ENCODE measurements around the gene PACRG. TPM values are rescaled to one million over a fixed set of nuclear protein-coding genes. Genes with fewer than 3 reads are reported as not detected.

The PACRG gene
- total and polyA plus RNA-seq, 2 donors (not counting 3 experiments of a cell fraction or from before 2014, with no cell fraction given) = 0.08 TPM; not detected in 1

GRCh38 chr6:162685586-162685985 lies 42.2 kb upstream of the PACRG start:
- no peak overlapping the region for H3K4me2 ChIP-seq (ENCODE audit: insufficient read depth, low read length)
- BruUV-seq (replicated peaks) = no TSS peak
- H3K9me1 ChIP-seq (replicated peaks; ENCODE audit: control insufficient read depth, extremely low read depth, insufficient read depth, low read length) = no peaks in the 10 kb centered on the region
- H3K9ac ChIP-seq (replicated peaks; ENCODE audit: extremely low read depth, insufficient read depth, low read length) = no peak overlapping the region
- intact Hi-C loops (cut with micrococcal nuclease) (no loop called here), dilution Hi-C loops (cut with MboI; ENCODE audit: extremely low pct_ligation_motif_present, low sequenced_read_pairs) (no loop called here)
- H3K27me3 ChIP-seq (ENCODE audit: control insufficient read depth in 2 of 2, insufficient read depth in 2 of 2, low read length in 2 of 2) = no peaks in the 10 kb centered on the region
- H3K79me2 ChIP-seq (ENCODE audit: control insufficient read depth, insufficient read depth, low read length) = no peaks in the 10 kb centered on the region
- no peak overlapping the region for H3K27ac ChIP-seq (ENCODE audit: insufficient read depth, low read depth, low read length)
- CTCF ChIA-PET = no interaction called here
- H3K4me1 ChIP-seq (ENCODE audit: control insufficient read depth, extremely low read depth, insufficient read depth, low read length) = no peaks in the 10 kb centered on the region
- FAIRE-seq (no peak), DNase-seq (ENCODE audit: low read depth, low spot score) (no peak)
- no peak overlapping the region for H3K4me3 ChIP-seq (replicated peaks in 1 of 3; ENCODE audit: insufficient read depth in 1 of 3, low read depth in 1 of 3, low read length in 3 of 3)
- no peaks in the 10 kb centered on the region for H3K36me3 ChIP-seq (ENCODE audit: control insufficient read depth in 2 of 2, extremely low read depth in 1 of 2, insufficient read depth in 2 of 2, low read length in 2 of 2)
- H4K20me1 ChIP-seq (replicated peaks; ENCODE audit: control insufficient read depth, extremely low read depth, insufficient read depth, low read length) = no peaks in the 10 kb centered on the region
- TF ChIP-seq MYC (IDR thresholded peaks at IDR 0.05; ENCODE audit: low read depth, low read length) (no peak), CTCF (IDR thresholded peaks at IDR 0.05; ENCODE audit: extremely low read depth in 1 of 2, insufficient read depth in 1 of 2, low read depth in 1 of 2, low read length in 2 of 2) (no peak), MAX (IDR thresholded peaks at IDR 0.05; ENCODE audit: insufficient read depth, insufficient read length) (no peak), EZH2 (IDR thresholded peaks at IDR 0.05; ENCODE audit: borderline replicate concordance, low read depth, low read length, severe bottlenecking) (no peak), GATA2 (IDR thresholded peaks at IDR 0.05; ENCODE audit: insufficient read depth, insufficient read length, low read depth, low read length) (no peak), FOS (IDR thresholded peaks at IDR 0.05; ENCODE audit: borderline replicate concordance, insufficient read depth, low read length) (no peak), JUN (IDR thresholded peaks at IDR 0.05; ENCODE audit: borderline replicate concordance, insufficient read depth, insufficient read length, low read depth) (no peak), POLR2A (IDR thresholded peaks at IDR 0.05; ENCODE audit: low read depth, low read length) (no peak), POLR2AphosphoS5 (IDR thresholded peaks at IDR 0.05; ENCODE audit: insufficient read depth, low read depth, low read length) (no peak)
- POLR2A ChIA-PET = no interaction called here
- H2AFZ ChIP-seq (ENCODE audit: low read depth, low read length) = no peak overlapping the region
- no peaks in the 10 kb centered on the region for H3K9me3 ChIP-seq (replicated peaks; ENCODE audit: control insufficient read depth, insufficient read depth, low read length)
